Coronary artery (tissue), 2 donors: ENCODE results near the gene ABO.
A peak's percentile ranks its signal among the peaks of the same experiment; 100 is the strongest.

Experiments used
- DNase-seq: peaks from one replicate; pipeline ENCODE4 v3.0.0-alpha.2; 2017; ENCODE audit warnings: low spot score
- H3K27ac ChIP-seq, 2 donors: fragments of 200-600 bp; sonication (generic); one replicate each; pipeline ENCODE4 v1.5.1; 2016 to 2019
- H3K4me3 ChIP-seq: fragments of 200-600 bp; sonication (generic); 2 replicates; pipeline ENCODE4 v1.5.1; 2016; ENCODE audit warnings: mild to moderate bottlenecking, moderate library complexity
- CTCF ChIP-seq: fragments of 200-600 bp; sonication (generic); IDR thresholded peaks from one replicate; pipeline ENCODE4 v1.5.1; 2019; ENCODE audit warnings: antibody characterized with exemption

Gene ABO

DNA sequence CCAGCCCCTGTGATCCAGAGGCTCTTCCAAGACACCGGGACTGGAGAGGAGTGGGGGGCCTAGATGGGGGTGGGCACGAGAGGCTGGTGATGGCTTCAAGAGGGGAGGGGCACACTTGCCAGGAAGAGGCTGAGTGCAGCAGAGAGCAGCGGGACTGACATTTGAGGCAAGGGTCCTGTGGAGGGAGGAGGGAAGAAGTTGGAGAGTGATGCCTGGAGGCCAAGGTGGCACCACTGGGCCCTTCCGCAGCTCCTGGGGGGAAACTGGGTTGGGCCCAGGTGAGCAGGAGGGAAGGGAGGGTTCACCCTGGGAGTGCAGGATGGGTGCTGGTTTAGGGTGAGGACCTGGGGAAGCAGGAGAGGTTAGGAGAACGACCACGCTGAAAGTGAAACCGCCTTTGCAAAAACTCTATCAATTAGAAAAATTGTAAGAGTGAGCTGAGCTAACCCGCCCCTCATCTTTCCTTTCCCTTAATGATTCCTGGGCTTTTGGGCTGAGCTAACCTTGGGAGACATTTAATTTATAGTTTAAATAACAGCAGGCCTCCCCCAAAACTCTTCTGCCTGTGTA lies 26.2 kb downstream of the ABO start:
- H3K4me3 ChIP-seq = no peak overlapping the region
- H3K27ac ChIP-seq = no peak overlapping the region
- TF ChIP-seq CTCF = no peak
- no peak for DNase-seq

- TF ChIP-seq CTCF = no peak
- Histone ChIP-seq H3K27ac (no peak overlapping the region), H3K4me3 (no peak overlapping the region)
- DNase-seq = no peak
Measured at GRCh38 chr9:133247632-133248031, 27.4 kb downstream of the ABO start.

- TF ChIP-seq CTCF = no peak
- no peak overlapping the region for H3K27ac ChIP-seq
- DNase-seq = no peak
- no peak overlapping the region for H3K4me3 ChIP-seq
Measured at GRCh38 chr9:133246991-133247390, 28.0 kb downstream of the ABO start.

- no peak for TF ChIP-seq CTCF
- H3K27ac ChIP-seq = no peak overlapping the region
- no peak for DNase-seq
- H3K4me3 ChIP-seq = no peak overlapping the region
Measured at GRCh38 chr9:133246562-133246961, 28.4 kb downstream of the ABO start.

DNA sequence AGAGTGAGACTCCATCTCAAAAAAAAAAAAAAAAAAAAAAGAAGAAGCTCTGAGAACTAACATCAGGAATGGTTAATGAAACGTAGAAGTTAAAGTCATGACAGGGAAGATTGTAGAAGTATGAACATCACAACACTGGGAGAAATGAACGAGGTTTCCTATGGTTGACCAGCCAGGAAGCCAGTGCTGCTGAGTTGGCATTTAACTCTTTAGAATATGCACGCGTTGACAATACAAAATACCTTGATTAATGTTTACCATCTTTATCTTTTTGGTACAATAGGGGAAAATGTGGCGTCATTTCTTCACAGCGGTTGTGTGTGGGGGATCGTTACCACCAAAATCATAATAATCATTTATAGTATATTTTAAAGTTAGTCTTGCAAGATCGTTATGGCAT lies 32.0 kb downstream of the ABO start:
- no peak for DNase-seq
- no peak overlapping the region for H3K27ac ChIP-seq
- no peak overlapping the region for H3K4me3 ChIP-seq
- TF ChIP-seq CTCF = no peak

DNA sequence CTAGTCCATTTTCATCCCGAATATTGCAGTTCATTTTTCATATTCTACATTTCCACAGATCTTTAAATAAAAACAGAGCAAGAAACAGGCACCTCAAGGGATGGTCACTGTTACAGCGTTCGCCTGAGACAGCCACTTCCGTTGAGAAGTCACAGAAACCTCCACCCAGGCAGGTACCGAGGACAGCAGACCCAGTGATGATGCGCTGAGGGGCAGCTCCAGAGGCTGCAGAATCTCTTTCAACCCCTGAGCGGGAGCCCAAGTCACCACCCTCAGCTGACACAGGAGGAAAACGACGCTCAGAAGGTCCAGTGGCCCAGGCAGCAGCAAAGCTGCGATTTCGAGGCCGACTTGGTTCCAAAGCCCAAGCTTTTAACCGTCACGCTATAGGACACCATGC lies 32.8 kb downstream of the ABO start:
- Histone ChIP-seq H3K4me3 (no peak overlapping the region), H3K27ac (no peak overlapping the region)
- no peak for TF ChIP-seq CTCF
- DNase-seq = no peak

DNA sequence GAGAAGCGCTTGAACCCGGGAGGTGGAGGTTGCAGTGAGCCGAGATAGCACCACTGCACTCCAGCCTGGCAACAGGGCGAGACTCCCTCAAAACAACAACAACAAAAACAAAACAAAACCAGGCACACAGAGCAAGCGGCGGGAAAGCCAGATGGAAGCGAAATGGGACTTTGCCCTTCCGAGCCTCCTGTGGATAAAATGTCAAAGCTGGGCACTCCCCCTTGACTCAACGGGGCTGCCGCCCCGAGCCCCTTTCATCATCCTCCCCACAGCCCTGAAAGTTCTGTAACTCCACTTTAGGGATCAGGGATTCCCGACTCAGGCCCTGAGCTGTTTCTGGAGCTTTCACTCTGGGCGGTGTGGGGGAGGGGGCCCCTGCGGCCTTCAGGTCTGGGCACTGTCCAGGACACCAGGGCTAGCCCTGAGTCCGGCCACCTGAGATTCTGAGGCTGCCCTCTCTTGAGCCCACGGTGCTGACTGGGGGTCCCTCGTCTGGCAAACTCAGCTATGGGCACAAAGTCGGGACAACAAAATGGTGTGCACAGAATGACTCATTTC lies 35.4 kb downstream of the ABO start:
- peak; percentile 31 for DNase-seq
- Histone ChIP-seq H3K4me3 (peak overlapping the region; percentile 58), H3K27ac (no peak overlapping the region)
- TF ChIP-seq CTCF = no peak
